ENCODE measurements around the gene SOX21. TPM values are rescaled to one million over a fixed set of nuclear protein-coding genes. Genes with fewer than 3 reads are reported as not detected.

The SOX21 gene
- total RNA-seq, 1 donor from 2014 or later: 0.41 TPM

- peak; percentile 54 for DNase-seq
Observed at GRCh38 chr13:94709001-94709834, 3.1 kb downstream of the SOX21 start.

- peak; percentile 37 for DNase-seq
Observed at GRCh38 chr13:94708031-94708859, 4.1 kb downstream of the SOX21 start.

- DNase-seq: peak; percentile 38
Observed at GRCh38 chr13:94707400-94708021, 4.8 kb downstream of the SOX21 start.

GRCh38 chr13:94706843-94707399 is 5.4 kb downstream of the SOX21 start:
- DNase-seq: peak; percentile 36

- no peak for DNase-seq
Observed at GRCh38 chr13:94706101-94706842, 6.1 kb downstream of the SOX21 start.

GRCh38 chr13:94705081-94706030 is 7.0 kb downstream of the SOX21 start:
- peak; percentile 9 for DNase-seq

GRCh38 chr13:94704377-94705080 is 7.8 kb downstream of the SOX21 start:
- no peak for DNase-seq

GRCh38 chr13:94703721-94704314 is 8.5 kb downstream of the SOX21 start:
- no peak for DNase-seq

- DNase-seq: no peak
Observed at GRCh38 chr13:94703271-94703670, 9.1 kb downstream of the SOX21 start.

- no peak for DNase-seq
Observed at GRCh38 chr13:94702181-94703041, 9.9 kb downstream of the SOX21 start.

GRCh38 chr13:94701313-94702180 is 10.8 kb downstream of the SOX21 start:
- DNase-seq: no peak

- no peak for DNase-seq
Observed at GRCh38 chr13:94700536-94700935, 11.8 kb downstream of the SOX21 start.

GRCh38 chr13:94700051-94700535 is 12.3 kb downstream of the SOX21 start:
- no peak for DNase-seq

- no peak for DNase-seq
Observed at GRCh38 chr13:94696171-94696570, 16.2 kb downstream of the SOX21 start.

GRCh38 chr13:94692030-94692429 is 20.3 kb downstream of the SOX21 start:
- DNase-seq: no peak

GRCh38 chr13:94683409-94683808 is 28.9 kb downstream of the SOX21 start:
- no peak for DNase-seq

- DNase-seq: no peak
Observed at GRCh38 chr13:94682229-94682628, 30.1 kb downstream of the SOX21 start.
